Nephron progenitor cell (in vitro differentiated cells): ENCODE measurements around the gene POLG2.
"Not testable (repeated sequence)": the region's sequence is repeated elsewhere in the genome, so short reads cannot be mapped to it uniquely, and the experiment has no call there.

Source experiments
- DNase-seq: peaks from one replicate; pipeline ENCODE4 v3.0.0; 2021
- H3K27ac Mint-ChIP-seq: 2 replicates; pipeline ENCODE4 v1.8.0; 2021; ENCODE audit warnings: mild to moderate bottlenecking, moderate library complexity, mixed read lengths
- H3K27me3 Mint-ChIP-seq: 2 replicates; pipeline ENCODE4 v1.8.0; 2021; ENCODE audit warnings: mild to moderate bottlenecking, low read depth, mixed read lengths; ENCODE audit not compliant: poor library complexity
- H3K36me3 Mint-ChIP-seq: 2 replicates; pipeline ENCODE4 v1.8.0; 2021; ENCODE audit warnings: low read depth, mixed read lengths
- H3K4me1 Mint-ChIP-seq: 2 replicates; pipeline ENCODE4 v1.8.0; 2021; ENCODE audit warnings: mixed read lengths
- H3K4me3 Mint-ChIP-seq: 2 replicates; pipeline ENCODE4 v1.8.0; 2021; ENCODE audit warnings: mild to moderate bottlenecking, moderate library complexity, mixed read lengths
- H3K9me3 Mint-ChIP-seq: 2 replicates; pipeline ENCODE4 v1.8.0; 2021; ENCODE audit warnings: mild to moderate bottlenecking, moderate library complexity, mixed read lengths
- TF ChIP-seq, protein P1 (sequence below): fragments of 200-600 bp; sonication (generic); IDR thresholded peaks from 2 replicates; pipeline ENCODE4 v1.5.0; 2021; ENCODE audit warnings: antibody characterized with exemption

The POLG2 gene

DNA sequence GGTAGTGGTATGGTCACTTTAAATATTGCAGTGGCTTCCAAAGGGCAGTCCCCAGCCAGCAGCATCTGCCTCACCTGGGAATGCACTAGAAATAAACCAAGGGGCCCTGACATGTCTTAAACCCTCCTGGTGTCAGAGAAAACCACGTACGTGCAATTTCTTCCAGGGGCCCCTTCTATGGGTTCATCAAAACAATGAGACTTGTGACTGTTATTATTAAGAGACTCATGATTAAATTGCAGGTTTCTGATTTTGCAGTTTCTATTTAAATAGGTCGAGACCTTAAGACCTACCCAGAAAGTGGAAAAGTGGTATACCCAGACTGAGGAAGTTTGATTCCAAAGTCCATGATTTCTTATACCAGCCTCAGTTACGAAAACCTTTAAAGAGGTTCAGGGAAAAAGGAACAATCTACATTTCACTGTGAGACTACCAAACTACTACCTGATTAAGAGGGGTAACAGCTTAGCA lies 746 bp upstream of the POLG2 start:
- Mint-ChIP-seq H3K9me3 (no peaks in the 10 kb centered on the region), H3K36me3 (peaks cover 53% of the 10 kb centered on the region), H3K27me3 (peaks cover 3% of the 10 kb centered on the region), H3K4me1 (peaks cover 80% of the 10 kb centered on the region), H3K27ac (peak overlapping the region; percentile 96), H3K4me3 (peak overlapping the region; percentile 98)
- no peak for DNase-seq
- TF ChIP-seq, protein P1, sequence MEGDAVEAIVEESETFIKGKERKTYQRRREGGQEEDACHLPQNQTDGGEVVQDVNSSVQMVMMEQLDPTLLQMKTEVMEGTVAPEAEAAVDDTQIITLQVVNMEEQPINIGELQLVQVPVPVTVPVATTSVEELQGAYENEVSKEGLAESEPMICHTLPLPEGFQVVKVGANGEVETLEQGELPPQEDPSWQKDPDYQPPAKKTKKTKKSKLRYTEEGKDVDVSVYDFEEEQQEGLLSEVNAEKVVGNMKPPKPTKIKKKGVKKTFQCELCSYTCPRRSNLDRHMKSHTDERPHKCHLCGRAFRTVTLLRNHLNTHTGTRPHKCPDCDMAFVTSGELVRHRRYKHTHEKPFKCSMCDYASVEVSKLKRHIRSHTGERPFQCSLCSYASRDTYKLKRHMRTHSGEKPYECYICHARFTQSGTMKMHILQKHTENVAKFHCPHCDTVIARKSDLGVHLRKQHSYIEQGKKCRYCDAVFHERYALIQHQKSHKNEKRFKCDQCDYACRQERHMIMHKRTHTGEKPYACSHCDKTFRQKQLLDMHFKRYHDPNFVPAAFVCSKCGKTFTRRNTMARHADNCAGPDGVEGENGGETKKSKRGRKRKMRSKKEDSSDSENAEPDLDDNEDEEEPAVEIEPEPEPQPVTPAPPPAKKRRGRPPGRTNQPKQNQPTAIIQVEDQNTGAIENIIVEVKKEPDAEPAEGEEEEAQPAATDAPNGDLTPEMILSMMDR: no peak

DNA sequence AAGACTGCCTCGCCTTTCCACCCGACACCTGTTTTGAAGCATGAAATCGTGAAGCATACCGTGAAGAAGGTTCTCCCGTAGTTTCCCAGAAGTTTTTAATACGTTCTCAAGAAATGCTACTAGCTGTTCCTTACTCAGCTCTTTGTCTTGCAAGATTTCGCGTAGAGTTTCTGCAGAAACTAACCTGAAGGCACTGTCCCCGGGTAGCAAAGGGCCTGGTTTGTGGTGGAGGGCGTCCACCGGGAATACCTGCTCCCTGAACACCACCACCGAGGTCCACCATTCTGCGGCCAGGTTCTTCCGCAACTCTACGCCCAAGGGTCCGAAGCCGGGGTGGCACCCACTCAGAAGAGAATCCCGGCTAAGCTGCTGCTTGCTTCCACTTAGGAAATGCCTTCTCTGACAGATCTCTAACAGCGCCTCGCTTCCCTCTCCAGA lies 487 bp downstream of the POLG2 start:
- Mint-ChIP-seq H3K9me3 (no peaks in the 10 kb centered on the region), H3K4me1 (peaks cover 69% of the 10 kb centered on the region), H3K27me3 (peaks cover 3% of the 10 kb centered on the region), H3K36me3 (peaks cover 51% of the 10 kb centered on the region), H3K4me3 (peak overlapping the region; percentile 98), H3K27ac (peak overlapping the region; percentile 96)
- DNase-seq: no peak
- TF ChIP-seq, protein P1: no peak

DNA sequence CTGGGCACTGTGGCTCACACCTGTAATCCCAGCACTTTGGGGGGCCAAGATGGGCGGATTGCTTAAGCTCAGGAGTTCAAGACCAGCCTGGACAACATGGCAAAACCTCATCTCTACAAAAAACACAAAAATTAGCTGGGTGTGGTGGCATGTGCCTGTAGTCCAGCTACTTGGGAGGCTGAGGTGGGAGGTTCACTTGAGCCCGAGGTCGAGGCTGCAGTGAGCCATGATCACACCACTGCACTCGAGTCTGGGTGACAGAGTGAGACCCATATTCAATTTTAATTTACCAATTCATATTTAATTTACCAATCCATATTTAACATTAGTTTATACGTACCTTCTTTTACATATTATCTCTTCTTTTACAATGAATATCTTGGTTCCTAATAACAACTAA lies 1.6 kb downstream of the POLG2 start:
- DNase-seq, H3K9me3 Mint-ChIP-seq, H3K27me3 Mint-ChIP-seq, H3K27ac Mint-ChIP-seq: not testable (repeated sequence)
- Mint-ChIP-seq H3K4me3 (peak overlapping the region; percentile 98), H3K4me1 (peaks cover 63% of the 10 kb centered on the region), H3K36me3 (peaks cover 51% of the 10 kb centered on the region)

DNA sequence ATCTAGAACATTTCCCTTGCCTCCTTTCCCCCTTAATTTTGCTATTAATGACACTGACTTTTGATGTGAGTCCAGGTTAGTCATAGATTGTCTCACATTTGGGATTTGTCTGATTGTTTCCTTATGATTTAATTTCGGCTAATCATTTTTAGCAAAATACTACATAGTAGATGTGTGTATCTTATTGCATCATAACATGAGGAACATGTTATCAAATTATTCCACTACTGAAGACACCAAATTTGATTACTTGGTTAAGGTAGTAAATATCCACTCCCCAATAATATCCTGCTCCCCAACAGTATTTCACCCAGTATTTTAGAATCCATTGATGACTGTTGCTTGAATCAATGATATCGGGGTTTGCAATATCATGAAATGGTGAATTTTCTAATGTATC lies 2.7 kb downstream of the POLG2 start:
- TF ChIP-seq, protein P1: no peak
- peaks cover 3% of the 10 kb centered on the region for H3K27me3 Mint-ChIP-seq
- no peak for DNase-seq
- H3K36me3 Mint-ChIP-seq: peaks cover 48% of the 10 kb centered on the region
- no peaks in the 10 kb centered on the region for H3K9me3 Mint-ChIP-seq
- H3K27ac Mint-ChIP-seq: no peak overlapping the region
- peaks cover 51% of the 10 kb centered on the region for H3K4me1 Mint-ChIP-seq
- peak overlapping the region; percentile 98 for H3K4me3 Mint-ChIP-seq

DNA sequence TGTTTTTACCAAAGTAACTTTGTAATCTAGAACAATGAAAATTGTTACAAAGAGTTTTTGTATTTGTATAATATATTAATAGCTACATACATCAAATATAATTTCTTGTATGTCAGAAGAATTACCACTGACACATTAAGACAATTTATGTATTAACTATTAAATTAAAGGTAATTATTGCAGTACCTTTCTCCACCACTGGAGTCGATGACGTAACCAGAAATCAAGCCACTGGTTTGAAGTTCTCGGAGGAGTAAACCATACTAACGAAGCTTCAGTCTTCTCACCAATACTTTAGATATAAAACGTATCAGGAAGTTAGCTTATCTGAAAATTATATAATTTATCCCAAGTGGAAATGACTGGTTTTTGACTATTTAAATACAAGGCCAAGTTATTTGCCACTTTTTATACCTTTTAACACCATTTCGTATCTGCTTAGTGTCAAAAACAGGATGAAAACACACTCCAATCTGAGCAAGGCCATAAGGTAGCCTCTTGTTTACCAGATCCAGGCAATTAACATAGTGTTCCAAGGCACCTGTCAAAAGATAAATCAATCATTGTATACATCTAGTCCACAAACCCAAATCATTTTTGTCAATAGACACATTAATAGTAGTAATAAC lies 4.3 kb downstream of the POLG2 start:
- Mint-ChIP-seq H3K9me3 (no peaks in the 10 kb centered on the region), H3K27ac (no peak overlapping the region), H3K36me3 (peaks cover 60% of the 10 kb centered on the region), H3K4me3 (no peak overlapping the region), H3K4me1 (peaks cover 38% of the 10 kb centered on the region), H3K27me3 (peaks cover 3% of the 10 kb centered on the region)
- DNase-seq: no peak
- TF ChIP-seq, protein P1: peak; percentile 51

DNA sequence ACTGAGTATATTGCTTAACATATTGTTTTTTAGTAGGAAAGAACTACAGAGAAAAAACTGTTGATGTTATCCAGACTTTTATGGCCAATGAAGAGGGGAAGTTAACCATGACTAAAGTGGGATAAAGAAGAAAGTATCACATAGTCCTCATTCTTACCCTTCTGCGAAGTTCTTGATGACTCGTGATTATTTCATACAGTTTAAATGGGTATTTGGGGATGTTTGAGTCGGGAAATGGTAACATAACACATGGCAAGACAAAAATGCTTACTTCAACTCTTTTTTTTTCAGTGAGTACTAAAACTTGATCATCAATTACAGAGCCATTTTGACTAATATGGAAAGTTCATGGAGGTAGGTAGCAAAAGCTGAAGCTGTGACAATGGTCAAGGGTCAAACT lies 4.9 kb downstream of the POLG2 start:
- Mint-ChIP-seq H3K4me1 (peaks cover 32% of the 10 kb centered on the region), H3K27me3 (peaks cover 3% of the 10 kb centered on the region), H3K9me3 (no peaks in the 10 kb centered on the region), H3K27ac (no peak overlapping the region), H3K36me3 (peaks cover 60% of the 10 kb centered on the region), H3K4me3 (no peak overlapping the region)
- no peak for DNase-seq
- TF ChIP-seq, protein P1: no peak
